Smooth muscle cell (in vitro differentiated cells): Measurements from ENCODE around the gene LRRC75B. TPM values are rescaled to one million over a fixed set of nuclear protein-coding genes. Genes with fewer than 3 reads are reported as not detected.
"Not testable (repeated sequence)": the region's sequence is repeated elsewhere in the genome, so short reads cannot be mapped to it uniquely, and the experiment has no call there.

Source experiments
- DNase-seq: peaks from one replicate; lab custom pipeline; 2025; ENCODE audit not compliant: unreplicated experiment; lab: John Stamatoyannopoulos, UW
- H2AFZ ChIP-seq: fragments of 200-600 bp; sonication (generic); 2 replicates; pipeline ENCODE4 v1.6.0; 2016; ENCODE audit warnings: antibody characterized with exemption, low read depth, mild to moderate bottlenecking
- H3F3A ChIP-seq: fragments of 200-600 bp; sonication (generic); 2 replicates; pipeline ENCODE4 v1.6.0; 2017; ENCODE audit warnings: antibody characterized with exemption, low read depth
- H3K27ac ChIP-seq: fragments of 200-600 bp; sonication (generic); 2 replicates; pipeline ENCODE4 v1.5.1; 2016; ENCODE audit warnings: low read depth, mild to moderate bottlenecking
- H3K27me3 ChIP-seq: fragments of 200-600 bp; sonication (generic); 2 replicates; pipeline ENCODE4 v1.6.1; 2016; ENCODE audit warnings: low read depth, mild to moderate bottlenecking
- H3K36me3 ChIP-seq: fragments of 200-600 bp; sonication (generic); 2 replicates; pipeline ENCODE4 v1.5.1; 2016; ENCODE audit warnings: low read depth
- H3K4me1 ChIP-seq: fragments of 200-600 bp; sonication (generic); 2 replicates; pipeline ENCODE4 v1.5.1; 2016; ENCODE audit warnings: low read depth
- H3K4me2 ChIP-seq: fragments of 200-600 bp; sonication (generic); 2 replicates; pipeline ENCODE4 v1.6.0; 2016; ENCODE audit warnings: mild to moderate bottlenecking
- H3K4me3 ChIP-seq: fragments of 200-600 bp; sonication (generic); 2 replicates; pipeline ENCODE4 v1.5.1; 2016; ENCODE audit warnings: mild to moderate bottlenecking
- H3K79me2 ChIP-seq: fragments of 200-600 bp; sonication (generic); 2 replicates; pipeline ENCODE4 v1.6.0; 2016; ENCODE audit warnings: low read depth, mild to moderate bottlenecking
- H3K9ac ChIP-seq: fragments of 200-600 bp; sonication (generic); 2 replicates; pipeline ENCODE4 v1.6.0; 2016; ENCODE audit warnings: low read depth
- H3K9me3 ChIP-seq: fragments of 200-600 bp; sonication (generic); replicated peaks from 2 replicates; pipeline ENCODE4 v1.5.1; 2016; ENCODE audit warnings: low read depth
- H4K20me1 ChIP-seq: fragments of 200-600 bp; sonication (generic); 2 replicates; pipeline ENCODE4 v1.6.0; 2016; ENCODE audit warnings: low read depth
- WGBS: methylation state at CpG from one replicate; pipeline ENCODE4 v1.1.7; 2016; ENCODE audit warnings: low lambda C conversion rate; 5-methylcytosine and 5-hydroxymethylcytosine counted together
- polyA plus RNA-seq: library from polyadenylated mRNA; unstranded; fragments of >200 nt; fragmentation: Nextera tagmentation; extraction: Ambion mirVana; gene quantifications from 2 replicates; pipeline ENCODE4 v1.2.1, GENCODE V29; 2016
- total RNA-seq: library from RNA; depleted of rRNA; stranded (reverse); fragments of >200 nt; gene quantifications from 2 replicates; pipeline ENCODE4 v1.2.3, GENCODE V29; 2014
- TF ChIP-seq, protein P1 (sequence below): fragments of 200-600 bp; sonication (generic); IDR thresholded peaks from 2 replicates; pipeline ENCODE4 v1.5.1; 2017; ENCODE audit warnings: borderline replicate concordance, mild to moderate bottlenecking, antibody characterized with exemption; ENCODE audit not compliant: insufficient read depth, poor library complexity, severe bottlenecking

Gene LRRC75B
- total and polyA plus RNA-seq, 2 experiments from 2014 or later = 14.1 to 33.5 TPM

DNA sequence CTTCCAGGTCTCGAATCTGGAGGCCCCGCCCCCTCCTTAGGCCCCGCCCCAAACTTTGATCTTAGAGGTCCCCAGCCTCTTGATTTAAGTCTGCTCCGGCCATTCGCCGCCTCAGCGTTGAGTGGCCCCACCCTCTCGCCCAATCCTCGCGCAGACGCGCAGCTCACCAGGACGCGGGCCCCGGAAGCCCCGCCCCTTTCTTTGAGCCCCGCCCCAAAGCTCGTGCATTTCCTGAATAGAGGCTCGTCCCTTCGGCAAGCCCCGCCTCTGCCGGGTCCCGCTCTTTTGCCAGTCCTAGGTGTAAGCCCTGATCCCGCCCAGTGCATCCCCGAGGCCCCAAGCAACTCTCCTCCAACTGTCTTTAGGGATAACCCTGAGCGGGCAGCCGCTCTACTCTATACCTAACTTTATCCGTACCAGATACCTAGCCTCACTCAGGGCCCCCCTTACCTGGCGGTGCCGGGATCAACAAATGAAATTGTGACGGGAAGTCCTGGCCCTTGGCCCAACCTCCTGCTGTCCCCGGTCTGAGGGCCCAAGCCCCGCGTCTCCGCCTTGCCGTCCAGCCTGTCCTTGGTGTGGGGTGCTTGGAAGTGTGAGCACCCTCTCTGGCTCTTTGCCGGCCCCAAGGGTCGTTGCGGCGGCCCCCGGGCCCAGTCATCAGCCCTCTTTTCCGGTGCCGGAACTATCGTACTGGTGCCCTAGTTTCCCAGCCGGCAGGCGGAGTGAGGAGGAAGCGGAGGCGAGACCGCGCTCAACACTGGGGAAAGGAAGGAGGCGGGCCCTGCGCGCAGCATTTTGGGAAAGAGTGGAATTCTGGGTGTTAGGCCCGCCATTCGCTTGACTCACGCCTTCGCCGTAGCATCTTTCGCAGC lies 37.5 kb downstream of the LRRC75B start, which contains the start of gene SNRPD3:
Gene SNRPD3, plus strand, starts transcription at position 835 of the 875 bp plus-strand sequence. CDS start 1,676 bp downstream, outside the sequence.
- peak within 1 kb of the TSS; percentile 85 for H3K4me3 ChIP-seq
- H3K36me3 ChIP-seq = no peaks in the 10 kb centered on the region
- H3K9me3 ChIP-seq = no peaks in the 10 kb centered on the region
- H3F3A ChIP-seq = no peaks in the 10 kb centered on the region
- peaks cover 84% of the 10 kb centered on the region for H3K79me2 ChIP-seq
- TF ChIP-seq, protein P1, sequence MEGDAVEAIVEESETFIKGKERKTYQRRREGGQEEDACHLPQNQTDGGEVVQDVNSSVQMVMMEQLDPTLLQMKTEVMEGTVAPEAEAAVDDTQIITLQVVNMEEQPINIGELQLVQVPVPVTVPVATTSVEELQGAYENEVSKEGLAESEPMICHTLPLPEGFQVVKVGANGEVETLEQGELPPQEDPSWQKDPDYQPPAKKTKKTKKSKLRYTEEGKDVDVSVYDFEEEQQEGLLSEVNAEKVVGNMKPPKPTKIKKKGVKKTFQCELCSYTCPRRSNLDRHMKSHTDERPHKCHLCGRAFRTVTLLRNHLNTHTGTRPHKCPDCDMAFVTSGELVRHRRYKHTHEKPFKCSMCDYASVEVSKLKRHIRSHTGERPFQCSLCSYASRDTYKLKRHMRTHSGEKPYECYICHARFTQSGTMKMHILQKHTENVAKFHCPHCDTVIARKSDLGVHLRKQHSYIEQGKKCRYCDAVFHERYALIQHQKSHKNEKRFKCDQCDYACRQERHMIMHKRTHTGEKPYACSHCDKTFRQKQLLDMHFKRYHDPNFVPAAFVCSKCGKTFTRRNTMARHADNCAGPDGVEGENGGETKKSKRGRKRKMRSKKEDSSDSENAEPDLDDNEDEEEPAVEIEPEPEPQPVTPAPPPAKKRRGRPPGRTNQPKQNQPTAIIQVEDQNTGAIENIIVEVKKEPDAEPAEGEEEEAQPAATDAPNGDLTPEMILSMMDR = no peak
- 1% methylated on average over 55 of the region's 59 CpGs for WGBS
- peak; percentile 99 for DNase-seq
- peak within 1 kb of the TSS; percentile 95 for H2AFZ ChIP-seq
- H3K27ac ChIP-seq = peak within 1 kb of the TSS; percentile 83
- peaks cover 17% of the 10 kb centered on the region for H3K4me1 ChIP-seq
- peak within 1 kb of the TSS; percentile 93 for H3K9ac ChIP-seq
- peak within 1 kb of the TSS; percentile 91 for H3K4me2 ChIP-seq
- H3K27me3 ChIP-seq = no peaks in the 10 kb centered on the region
- peaks cover 69% of the 10 kb centered on the region for H4K20me1 ChIP-seq

DNA sequence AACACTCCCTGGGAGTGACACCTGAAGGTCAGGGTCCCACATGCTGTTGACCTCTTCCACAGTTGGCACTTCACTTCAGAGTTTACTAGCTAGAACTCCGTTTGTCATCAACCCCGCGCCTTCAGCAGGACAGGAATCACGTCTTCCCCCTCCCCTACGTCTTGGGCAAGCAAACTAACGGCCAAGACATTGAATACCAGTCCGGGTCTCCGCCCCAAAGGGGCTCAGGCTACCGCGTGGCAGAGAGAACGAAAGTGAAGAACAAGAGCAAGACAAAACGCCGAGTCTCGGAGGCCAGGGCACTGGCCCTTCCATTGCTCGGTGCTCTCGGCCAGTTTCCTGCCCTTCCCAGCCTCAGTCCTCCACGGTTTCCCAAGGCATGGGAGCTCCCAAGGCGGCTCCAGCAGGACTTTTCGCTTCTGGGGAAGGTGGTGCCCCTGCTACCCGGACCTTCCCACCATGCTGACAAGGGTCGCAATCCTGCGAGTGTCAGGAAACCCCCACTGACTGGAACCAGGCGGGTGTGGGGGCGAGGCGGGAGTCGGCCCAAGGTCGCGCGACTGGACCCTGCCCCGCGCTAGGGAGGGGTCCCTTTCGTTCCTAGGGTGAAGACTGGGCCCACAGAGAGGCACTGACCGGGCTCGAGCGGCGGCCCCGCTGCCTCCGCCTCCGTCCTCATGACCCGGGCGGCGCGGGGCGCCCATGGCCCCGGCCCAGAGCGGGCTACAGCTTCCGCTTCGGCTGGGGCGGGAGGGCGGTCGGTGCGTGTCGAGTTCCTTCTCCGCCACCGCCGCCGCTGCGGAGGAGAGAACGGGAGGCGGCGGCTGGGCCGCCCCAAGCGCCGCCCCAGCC lies 38.3 kb downstream of the LRRC75B start, which contains the start of gene GUCD1:
Gene GUCD1, minus strand, starts transcription at position 826 of the 852 bp plus-strand sequence. Its CDS starts 147 bp downstream, at position 679.
- H3K27ac ChIP-seq = peak within 1 kb of the TSS; percentile 83
- no peaks in the 10 kb centered on the region for H3K27me3 ChIP-seq
- H3K4me2 ChIP-seq = peak within 1 kb of the TSS; percentile 91
- peak within 1 kb of the TSS; percentile 95 for H2AFZ ChIP-seq
- WGBS = under 1% methylated on average over 57 of the region's 64 CpGs
- H3K4me1 ChIP-seq = peaks cover 17% of the 10 kb centered on the region
- no peaks in the 10 kb centered on the region for H3K9me3 ChIP-seq
- no peaks in the 10 kb centered on the region for H3K36me3 ChIP-seq
- TF ChIP-seq, protein P1 = no peak
- H3K79me2 ChIP-seq = peaks cover 82% of the 10 kb centered on the region
- H4K20me1 ChIP-seq = peaks cover 70% of the 10 kb centered on the region
- peak within 1 kb of the TSS; percentile 85 for H3K4me3 ChIP-seq
- H3K9ac ChIP-seq = peak within 1 kb of the TSS; percentile 93
- H3F3A ChIP-seq = no peaks in the 10 kb centered on the region
- DNase-seq = peak; percentile 40

DNA sequence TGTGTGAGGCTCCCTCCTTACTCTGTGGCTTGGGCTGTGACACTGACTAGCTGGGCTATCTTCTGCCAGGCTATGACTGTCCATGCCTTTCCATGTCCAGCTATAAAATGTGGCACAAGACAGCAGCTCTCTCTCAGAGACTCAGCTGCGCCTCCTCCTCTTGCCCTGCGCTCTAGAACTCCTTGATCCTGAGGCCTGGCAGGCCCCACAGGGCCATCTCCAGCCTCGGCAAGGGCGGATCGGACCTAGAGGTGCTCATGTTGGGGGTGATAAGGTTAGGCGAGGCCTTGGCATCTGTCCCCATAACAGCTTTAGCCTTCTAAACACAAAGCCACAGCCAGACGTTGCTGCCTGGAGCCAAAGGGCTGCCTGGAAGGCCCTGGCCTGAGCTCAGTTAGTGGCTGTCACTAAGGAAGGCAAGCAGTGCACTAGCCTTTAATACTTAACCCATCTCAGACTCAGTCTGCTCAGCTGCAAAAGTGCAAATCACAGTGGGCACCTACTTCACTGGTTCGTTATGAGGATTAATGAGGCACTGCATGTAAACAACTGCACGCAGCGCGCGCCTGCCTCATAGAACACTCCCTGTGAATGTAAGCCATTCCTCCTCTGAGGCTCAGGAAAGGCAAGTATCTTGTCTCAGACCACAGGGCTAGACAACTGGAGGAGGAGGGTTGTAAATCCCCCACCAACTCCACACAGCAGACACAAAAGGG lies 39.1 kb downstream of the LRRC75B start:
- peaks cover 79% of the 10 kb centered on the region for H3K79me2 ChIP-seq
- no peaks in the 10 kb centered on the region for H3F3A ChIP-seq
- H3K4me2 ChIP-seq = peak overlapping the region; percentile 91
- no peaks in the 10 kb centered on the region for H3K36me3 ChIP-seq
- TF ChIP-seq, protein P1 = no peak
- WGBS = 58% methylated on average over 11 of the region's 12 CpGs
- H3K9ac ChIP-seq = peak overlapping the region; percentile 93
- no peak overlapping the region for H2AFZ ChIP-seq
- peaks cover 70% of the 10 kb centered on the region for H4K20me1 ChIP-seq
- peak overlapping the region; percentile 83 for H3K27ac ChIP-seq
- no peak for DNase-seq
- H3K27me3 ChIP-seq = no peaks in the 10 kb centered on the region
- H3K9me3 ChIP-seq = no peaks in the 10 kb centered on the region
- H3K4me3 ChIP-seq = peak overlapping the region; percentile 85
- H3K4me1 ChIP-seq = peaks cover 17% of the 10 kb centered on the region

DNA sequence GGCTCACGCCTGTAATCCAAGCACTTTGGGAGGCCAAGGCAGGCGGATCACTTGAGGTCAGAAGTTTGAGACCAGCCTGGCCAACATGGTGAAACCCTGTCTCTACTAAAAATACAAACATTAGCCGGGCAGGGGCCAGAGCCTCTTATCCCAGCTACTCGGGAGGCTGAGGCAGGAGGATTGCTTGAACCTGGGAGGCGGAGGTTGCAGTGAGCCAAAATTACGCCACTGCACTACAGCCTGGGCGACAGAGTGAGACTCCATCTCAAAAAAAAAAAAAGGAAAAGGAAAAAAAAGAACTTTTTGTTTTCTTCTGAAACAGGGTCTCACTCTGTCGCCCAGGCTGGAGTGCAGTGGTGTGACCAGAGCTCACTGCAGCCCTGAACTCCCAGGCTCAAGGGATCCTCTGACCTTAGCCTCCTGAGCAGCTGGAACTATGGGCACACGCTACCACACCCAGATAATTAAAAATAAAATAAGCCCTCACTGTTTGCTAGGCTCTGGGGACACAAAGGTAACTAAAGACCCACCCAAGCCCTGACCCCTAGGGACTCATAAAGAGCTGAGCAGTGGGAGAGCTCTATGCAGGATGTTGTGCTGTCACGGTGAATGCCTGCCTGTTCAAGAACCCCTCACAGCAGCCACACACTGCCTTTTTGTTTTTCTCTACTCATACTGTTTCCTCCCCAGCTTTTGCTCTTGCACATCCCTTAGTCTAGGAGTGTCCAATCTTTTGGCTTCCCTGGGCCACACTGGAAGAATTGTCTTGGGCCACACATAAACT lies 40.2 kb downstream of the LRRC75B start:
- DNase-seq, H3K27me3 ChIP-seq, H2AFZ ChIP-seq, H3K9ac ChIP-seq, H3K36me3 ChIP-seq, H3K9me3 ChIP-seq, H3F3A ChIP-seq: not testable (repeated sequence)
- whole genome bisulfite sequencing = 91% methylated on average over 10 of the region's 10 CpGs
- peaks cover 73% of the 10 kb centered on the region for H3K79me2 ChIP-seq
- peak overlapping the region; percentile 91 for H3K4me2 ChIP-seq
- H4K20me1 ChIP-seq = peaks cover 72% of the 10 kb centered on the region
- H3K27ac ChIP-seq = peak overlapping the region; percentile 83
- H3K4me3 ChIP-seq = peak overlapping the region; percentile 85
- H3K4me1 ChIP-seq = peaks cover 17% of the 10 kb centered on the region
